OCI-LY1 (cell line): ENCODE measurements around the gene TRAF3IP1.

Experiments used
- H2AFZ ChIP-seq: fragments of 200-600 bp; sonication (generic), shearing (Covaris generic); 2 replicates; pipeline ENCODE4 v1.6.0; 2014; ENCODE audit warnings: antibody characterized with exemption, mild to moderate bottlenecking, low read length
- H3F3A ChIP-seq: fragments of 200-600 bp; sonication (generic), shearing (Covaris generic); 2 replicates; pipeline ENCODE4 v1.6.0; 2014; ENCODE audit warnings: mild to moderate bottlenecking, antibody characterized with exemption, low read length, moderate library complexity; ENCODE audit not compliant: insufficient read depth
- H3K27ac ChIP-seq: fragments of 200-600 bp; sonication (generic); 2 replicates; pipeline ENCODE4 v1.5.1; 2014; ENCODE audit warnings: low read length, mixed run types, mild to moderate bottlenecking, low read depth; ENCODE audit not compliant: poor library complexity, severe bottlenecking
- H3K27me3 ChIP-seq: fragments of 200-600 bp; sonication (generic); 2 replicates; pipeline ENCODE4 v1.6.0; 2014; ENCODE audit warnings: antibody characterized with exemption, mild to moderate bottlenecking, low read length, moderate library complexity; ENCODE audit not compliant: insufficient read depth
- H3K36me3 ChIP-seq: fragments of 200-600 bp; sonication (generic); 2 replicates; pipeline ENCODE4 v1.6.1; 2014; ENCODE audit warnings: mild to moderate bottlenecking, antibody characterized with exemption, low read length, moderate library complexity, mixed read lengths; ENCODE audit not compliant: insufficient read depth
- H3K4me1 ChIP-seq: fragments of 200-600 bp; sonication (generic); 2 replicates; pipeline ENCODE4 v1.5.1; 2014; ENCODE audit warnings: mild to moderate bottlenecking, low read length, moderate library complexity; ENCODE audit not compliant: insufficient read depth, severe bottlenecking
- H3K4me2 ChIP-seq: fragments of 200-600 bp; sonication (generic), shearing (Covaris generic); 2 replicates; pipeline ENCODE4 v1.6.1; 2014; ENCODE audit warnings: low read length
- H3K4me3 ChIP-seq: fragments of 200-600 bp; sonication (generic); 2 replicates; pipeline ENCODE4 v1.5.1; 2014; ENCODE audit warnings: low read length, low read depth, mild to moderate bottlenecking, mixed read lengths; ENCODE audit not compliant: poor library complexity, severe bottlenecking
- H3K79me2 ChIP-seq: fragments of 200-600 bp; shearing (Covaris generic); 2 replicates; pipeline ENCODE4 v1.6.1; 2016; ENCODE audit warnings: mixed run types, low read length, mixed read lengths; ENCODE audit not compliant: insufficient read depth
- H3K9ac ChIP-seq: fragments of 200-600 bp; sonication (generic), shearing (Covaris generic); 2 replicates; pipeline ENCODE4 v1.6.1; 2014; ENCODE audit warnings: mild to moderate bottlenecking, low read length, mixed read lengths
- H3K9me2 ChIP-seq: fragments of 200-600 bp; sonication (generic), shearing (Covaris generic); 2 replicates; pipeline ENCODE4 v1.6.1; 2014; ENCODE audit warnings: low read depth, mild to moderate bottlenecking, low read length, mixed read lengths
- H3K9me3 ChIP-seq: fragments of 200-600 bp; shearing (Covaris generic); 2 replicates; pipeline ENCODE4 v1.6.1; 2014; ENCODE audit warnings: low read length, mixed read lengths
- H4K20me1 ChIP-seq: fragments of 200-600 bp; sonication (generic), shearing (Covaris generic); 2 replicates; pipeline ENCODE4 v1.6.0; 2016; ENCODE audit warnings: mild to moderate bottlenecking, low read length; ENCODE audit not compliant: insufficient read depth
- CTCF ChIP-seq: fragments of 200-600 bp; sonication (generic), shearing (Covaris generic); IDR thresholded peaks from 2 replicates; pipeline ENCODE4 v1.5.1; 2017; ENCODE audit warnings: mild to moderate bottlenecking, antibody characterized with exemption, low read length, moderate library complexity, mixed read lengths
- EZH2 ChIP-seq: fragments of 200-600 bp; sonication (generic), shearing (Covaris generic); IDR thresholded peaks from 2 replicates; pipeline ENCODE4 v1.8.0; 2017; ENCODE audit warnings: borderline replicate concordance, mixed run types, mild to moderate bottlenecking, antibody characterized with exemption, low read length, moderate library complexity, mixed read lengths

TRAF3IP1 gene

GRCh38 chr2:238415036-238415764 lies 94.9 kb downstream of the TRAF3IP1 start:
- H3K27me3 ChIP-seq = 0 out of 2 replicates have a peak, but pooled peaks cover 3% of the 10 kb centered on the region
- H3K4me1 ChIP-seq = no peaks in the 10 kb centered on the region
- no peaks in the 10 kb centered on the region for H3K9me2 ChIP-seq
- no peak overlapping the region for H3K4me2 ChIP-seq
- peaks cover 16% of the 10 kb centered on the region; the same call in 1 of the 2 replicates for H3K9me3 ChIP-seq
- no peak overlapping the region for H3K27ac ChIP-seq
- no peak overlapping the region for H2AFZ ChIP-seq
- no peaks in the 10 kb centered on the region for H3F3A ChIP-seq
- no peak overlapping the region for H3K9ac ChIP-seq
- TF ChIP-seq CTCF (no peak), EZH2 (no peak)
- H3K79me2 ChIP-seq = no peaks in the 10 kb centered on the region
- no peaks in the 10 kb centered on the region for H3K36me3 ChIP-seq
- no peaks in the 10 kb centered on the region for H4K20me1 ChIP-seq
- no peak overlapping the region for H3K4me3 ChIP-seq

- no peak overlapping the region for H3K4me2 ChIP-seq
- H3K27ac ChIP-seq = no peak overlapping the region
- H3K9ac ChIP-seq = no peak overlapping the region
- H3K4me1 ChIP-seq = no peaks in the 10 kb centered on the region
- no peaks in the 10 kb centered on the region for H3K9me2 ChIP-seq
- H3K79me2 ChIP-seq = no peaks in the 10 kb centered on the region
- 0 out of 2 replicates have a peak, but pooled peaks cover 3% of the 10 kb centered on the region for H3K27me3 ChIP-seq
- H3K9me3 ChIP-seq = peaks cover 16% of the 10 kb centered on the region; the same call in 1 of the 2 replicates
- H2AFZ ChIP-seq = no peak overlapping the region
- no peak overlapping the region for H3K4me3 ChIP-seq
- H3K36me3 ChIP-seq = no peaks in the 10 kb centered on the region
- no peaks in the 10 kb centered on the region for H4K20me1 ChIP-seq
- TF ChIP-seq CTCF (no peak), EZH2 (no peak)
- no peaks in the 10 kb centered on the region for H3F3A ChIP-seq
These were observed 95.6 kb downstream of the TRAF3IP1 start for GRCh38 chr2:238415893-238416292.

- no peak for TF ChIP-seq CTCF
- TF ChIP-seq EZH2 = no peak
- Histone ChIP-seq H3K9me2 (no peaks in the 10 kb centered on the region), H3F3A (no peaks in the 10 kb centered on the region), H3K79me2 (no peaks in the 10 kb centered on the region), H3K4me3 (no peak overlapping the region), H3K27me3 (0 out of 2 replicates have a peak, but pooled peaks cover 7% of the 10 kb centered on the region), H3K27ac (no peak overlapping the region), H2AFZ (no peak overlapping the region), H4K20me1 (no peaks in the 10 kb centered on the region), H3K36me3 (no peaks in the 10 kb centered on the region), H3K9ac (no peak overlapping the region), H3K9me3 (peaks cover 16% of the 10 kb centered on the region; the same call in 1 of the 2 replicates), H3K4me1 (no peaks in the 10 kb centered on the region), H3K4me2 (no peak overlapping the region)
These were observed 98.1 kb downstream of the TRAF3IP1 start for GRCh38 chr2:238418196-238418998.
